HCT116 (cell line): ENCODE results near the gene CEP112. TPM values are rescaled to one million over a fixed set of nuclear protein-coding genes. Genes with fewer than 3 reads are reported as not detected.

ENCODE experiments used
- ATAC-seq: fragments of 200-7000 bp; cut with Tn5 transposase; 2 replicates; pipeline ENCODE4 v1.9.1; 2020; ENCODE audit warnings: mild to moderate bottlenecking, moderate library complexity
- BruUV-seq: library from RNA; stranded (reverse); fragments of 400-500 nt; replicated peaks from 2 replicates; lab custom pipeline; 2021; lab: Mats Ljungman, UMichigan
- CTCF ChIA-PET: fragments of 300-600 bp; sonication (Branson Sonifier 250); formaldehyde crosslinking; loops from one replicate; lab custom pipeline; 2021; ENCODE audit warnings: antibody characterized with exemption; lab: Charles Lee
- POLR2A ChIA-PET: fragments of 300-600, 350-600 bp; sonication (Branson Sonifier 250); formaldehyde crosslinking; loops from one replicate; lab custom pipeline; 2021; ENCODE audit warnings: antibody characterized with exemption; lab: Charles Lee
- RAD21 ChIA-PET, 2 experiments: fragments of 300-600 bp; sonication (Branson Sonifier 250); formaldehyde crosslinking; loops; one replicate each; lab custom pipeline; 2023; ENCODE audit warnings: low total read pairs in 2 of 2; ENCODE audit not compliant: uncharacterized antibody in 2 of 2, unreplicated experiment in 2 of 2, low non-redundant PET in 1 of 2; lab: Charles Lee
- DNase-seq: peaks from one replicate; pipeline ENCODE4 v3.0.0-alpha.2; 2010; ENCODE audit warnings: low read depth, low spot score
- H2AFZ ChIP-seq: fragments of 200-600 bp; shearing (Covaris generic), sonication (generic); 2 replicates; pipeline ENCODE4 v1.6.1; 2017; ENCODE audit warnings: low read depth, mixed run types, mixed read lengths, antibody characterized with exemption, low read length; ENCODE audit not compliant: poor library complexity, severe bottlenecking
- H3K27ac ChIP-seq: 2 replicates; pipeline ENCODE4 v1.5.1; 2012; ENCODE audit warnings: low read depth, low read length
- H3K27me3 ChIP-seq: fragments of 200-600 bp; sonication (generic); 2 replicates; pipeline ENCODE4 v1.6.1; 2016; ENCODE audit warnings: mixed run types, low read length, mixed read lengths; ENCODE audit not compliant: insufficient read depth
- H3K36me3 ChIP-seq, 2 experiments: fragments of 200-500 bp in 1 of 2; fragments of 200-600 bp in 1 of 2; sonication (Bioruptor generic) in 1 of 2; sonication (generic) in 1 of 2; 2 replicates each; pipeline versions ENCODE4 v1.5.1 to v1.6.1; 2014 to 2016; ENCODE audit warnings: low read length in 2 of 2, inconsistent platforms in 1 of 2, mixed read lengths in 1 of 2, mixed run types in 1 of 2; ENCODE audit not compliant: insufficient read depth in 2 of 2, control insufficient read depth in 1 of 2
- H3K4me1 ChIP-seq, 2 experiments: fragments of 200-600 bp in 1 of 2; sonication (generic) in 1 of 2; 2 replicates each; pipeline versions ENCODE4 v1.5.1 to v1.6.1; 2012 to 2017; ENCODE audit warnings: low read length in 2 of 2, inconsistent platforms in 1 of 2, mild to moderate bottlenecking in 1 of 2, mixed read lengths in 1 of 2, mixed run types in 1 of 2, moderate library complexity in 1 of 2; ENCODE audit not compliant: insufficient read depth in 2 of 2, control insufficient read depth in 1 of 2
- H3K4me2 ChIP-seq: fragments of 200-600 bp; sonication (generic); 2 replicates; pipeline ENCODE4 v1.6.1; 2017; ENCODE audit warnings: mixed run types, low read length, mixed read lengths
- H3K4me3 ChIP-seq, 2 experiments: fragments of 200-600 bp in 1 of 2; sonication (generic) in 1 of 2; replicated peaks in 1 of 2; 2 replicates each; pipeline ENCODE4 v1.5.1; 2011 to 2016; ENCODE audit warnings: low read length in 2 of 2, control low read depth in 1 of 2, low read depth in 1 of 2, mild to moderate bottlenecking in 1 of 2, mixed read lengths in 1 of 2, mixed run types in 1 of 2
- H3K79me2 ChIP-seq: fragments of 200-600 bp; sonication (generic); 2 replicates; pipeline ENCODE4 v1.6.1; 2017; ENCODE audit warnings: mild to moderate bottlenecking, mixed run types, low read length, moderate library complexity, mixed read lengths; ENCODE audit not compliant: insufficient read depth
- H3K9ac ChIP-seq: fragments of 200-600 bp; sonication (generic); 2 replicates; pipeline ENCODE4 v1.6.1; 2016; ENCODE audit warnings: low read length, mixed read lengths
- H3K9me2 ChIP-seq: fragments of 200-600 bp; sonication (generic), shearing (Covaris generic); 2 replicates; pipeline ENCODE4 v1.6.1; 2017; ENCODE audit warnings: mixed run types, mild to moderate bottlenecking, moderate library complexity; ENCODE audit not compliant: insufficient read depth
- H3K9me3 ChIP-seq, 2 experiments: fragments of 200-500 bp in 1 of 2; fragments of 200-600 bp in 1 of 2; sonication (Bioruptor generic) in 1 of 2; sonication (generic) in 1 of 2; 2 replicates each; pipeline ENCODE4 v1.6.1; 2014 to 2017; ENCODE audit warnings: low read length in 2 of 2, mixed read lengths in 2 of 2, inconsistent platforms in 1 of 2, low read depth in 1 of 2, mild to moderate bottlenecking in 1 of 2, mixed run types in 1 of 2, moderate library complexity in 1 of 2; ENCODE audit not compliant: control insufficient read depth in 1 of 2, insufficient read depth in 1 of 2
- H4K20me1 ChIP-seq: fragments of 200-600 bp; sonication (generic), shearing (Covaris generic); 2 replicates; pipeline ENCODE4 v1.6.1; 2017; ENCODE audit warnings: mixed run types, mild to moderate bottlenecking, moderate library complexity; ENCODE audit not compliant: insufficient read depth
- ATF3 ChIP-seq: IDR thresholded peaks from 2 replicates; pipeline ENCODE4 v1.6.1; 2012
- CBX3 ChIP-seq: IDR thresholded peaks from 2 replicates; pipeline ENCODE4 v1.6.1; 2012; ENCODE audit warnings: low read depth
- CEBPB ChIP-seq: IDR thresholded peaks from 2 replicates; pipeline ENCODE4 v1.6.1; 2012; ENCODE audit warnings: low read depth
- ELF1 ChIP-seq: IDR thresholded peaks from 2 replicates; pipeline ENCODE4 v1.6.1; 2012; ENCODE audit warnings: low read depth, borderline replicate concordance
- EZH2 ChIP-seq: fragments of 200-600 bp; sonication (generic); IDR thresholded peaks from 2 replicates; pipeline ENCODE4 v1.6.1; 2017; ENCODE audit warnings: antibody characterized with exemption, mixed run types
- EZH2phosphoT487 ChIP-seq: fragments of 200-600 bp; IDR thresholded peaks from 2 replicates; pipeline ENCODE4 v1.6.1; 2018; ENCODE audit warnings: antibody characterized with exemption, borderline replicate concordance
- FOSL1 ChIP-seq: IDR thresholded peaks from 2 replicates; pipeline ENCODE4 v1.6.1; 2012; ENCODE audit warnings: low read depth
- JUND ChIP-seq: IDR thresholded peaks from 2 replicates; pipeline ENCODE4 v1.6.1; 2012
- POLR2A ChIP-seq: IDR thresholded peaks from 2 replicates; pipeline ENCODE4 v1.7.0; 2011; ENCODE audit warnings: borderline replicate concordance; ENCODE audit not compliant: insufficient read depth, insufficient read length; ENCODE audit errors: extremely low read depth
- POLR2AphosphoS5 ChIP-seq: IDR thresholded peaks from 2 replicates; pipeline ENCODE4 v1.6.1; 2011; ENCODE audit warnings: mild to moderate bottlenecking, low read depth, low read length, moderate library complexity
- RAD21 ChIP-seq: IDR thresholded peaks from 2 replicates; pipeline ENCODE4 v1.6.1; 2012; ENCODE audit warnings: low read depth, mild to moderate bottlenecking
- REST ChIP-seq: IDR thresholded peaks from 2 replicates; pipeline ENCODE4 v1.6.1; 2012; ENCODE audit warnings: low read depth
- SP1 ChIP-seq: IDR thresholded peaks from 2 replicates; pipeline ENCODE4 v1.6.1; 2012; ENCODE audit warnings: low read depth
- SRF ChIP-seq: IDR thresholded peaks from 2 replicates; pipeline ENCODE4 v1.6.1; 2012; ENCODE audit warnings: low read depth
- TCF7L2 ChIP-seq: IDR thresholded peaks from 2 replicates; pipeline ENCODE4 v1.7.0; 2011; ENCODE audit warnings: borderline replicate concordance, inconsistent platforms; ENCODE audit not compliant: insufficient read depth, insufficient read length; ENCODE audit errors: extremely low read depth
- YY1 ChIP-seq: IDR thresholded peaks from 2 replicates; pipeline ENCODE4 v1.6.1; 2011; ENCODE audit warnings: low read length, low read depth, moderate library complexity, mild to moderate bottlenecking; ENCODE audit not compliant: insufficient replicate concordance; ENCODE audit errors: extremely low read depth
- ZFX ChIP-seq: fragments of 450-650 bp; IDR thresholded peaks from 2 replicates; pipeline ENCODE4 v1.6.1; 2017
- ZNF274 ChIP-seq: fragments of 200-500 bp; sonication (Bioruptor generic); IDR thresholded peaks from 2 replicates; pipeline ENCODE4 v1.6.1; 2014; ENCODE audit warnings: mild to moderate bottlenecking, low read depth, low read length, inconsistent platforms
- intact Hi-C: fragments of 100-400 bp; cut with micrococcal nuclease; formaldehyde crosslinking; loops from 2 replicates; pipeline ENCODE4 v1.10.0; 2022
- total RNA-seq: library from RNA; stranded (reverse); gene quantifications from one replicate; pipeline ENCODE4 v1.2.1, GENCODE V29; 2021; ENCODE audit not compliant: unreplicated experiment
- TF ChIP-seq, protein P1 (sequence below): IDR thresholded peaks from 2 replicates; pipeline ENCODE4 v1.6.1; 2012

CEP112 gene
- total RNA-seq, 1 experiment from 2014 or later = 10.9 TPM

DNA sequence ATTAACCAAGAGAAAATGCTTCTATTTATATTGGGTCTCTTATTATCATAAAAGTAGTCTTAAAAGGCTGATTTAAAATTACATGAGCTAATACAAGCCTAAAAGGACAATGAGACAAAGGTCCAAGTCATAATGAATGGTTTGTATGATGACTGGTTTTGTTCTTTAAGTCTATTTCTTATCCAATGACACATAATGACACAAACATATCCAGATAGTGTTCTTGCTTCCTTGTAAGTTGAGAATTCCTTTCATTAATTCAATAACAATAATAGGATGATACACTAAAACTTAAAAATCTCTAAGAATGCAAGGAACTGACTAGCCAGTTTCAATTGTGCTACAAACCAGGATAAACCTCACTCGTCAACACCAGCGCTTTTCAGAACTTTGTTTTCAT is 244.1 kb downstream of the CEP112 start:
- Histone ChIP-seq H3K36me3 (no peaks in the 10 kb centered on the region), H3K9me2 (no peaks in the 10 kb centered on the region), H3K9ac (no peak overlapping the region), H4K20me1 (no peaks in the 10 kb centered on the region), H3K4me1 (no peaks in the 10 kb centered on the region), H2AFZ (no peak overlapping the region), H3K79me2 (no peaks in the 10 kb centered on the region), H3K4me3 (no peak overlapping the region), H3K27ac (no peak overlapping the region), H3K27me3 (no peaks in the 10 kb centered on the region), H3K4me2 (no peak overlapping the region), H3K9me3 (no peaks in the 10 kb centered on the region)
- ATAC-seq = no peak
- POLR2A ChIA-PET = no interaction called here
- no peak for DNase-seq
- no peak for TF ChIP-seq ATF3
- TF ChIP-seq POLR2AphosphoS5 = no peak
- no peak for TF ChIP-seq SP1
- TF ChIP-seq FOSL1 = no peak
- TF ChIP-seq CBX3 = no peak
- no peak for TF ChIP-seq EZH2
- TF ChIP-seq JUND = no peak
- TF ChIP-seq ELF1 = no peak
- no peak for TF ChIP-seq ZFX
- TF ChIP-seq YY1 = no peak
- no peak for TF ChIP-seq POLR2A
- TF ChIP-seq REST = no peak
- no peak for TF ChIP-seq TCF7L2
- no peak for TF ChIP-seq EZH2phosphoT487
- no peak for TF ChIP-seq ZNF274
- TF ChIP-seq CEBPB = no peak
- TF ChIP-seq RAD21 = no peak
- TF ChIP-seq, protein P1, sequence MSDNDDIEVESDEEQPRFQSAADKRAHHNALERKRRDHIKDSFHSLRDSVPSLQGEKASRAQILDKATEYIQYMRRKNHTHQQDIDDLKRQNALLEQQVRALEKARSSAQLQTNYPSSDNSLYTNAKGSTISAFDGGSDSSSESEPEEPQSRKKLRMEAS = no peak
- TF ChIP-seq SRF = no peak
- CTCF ChIA-PET = no interaction called here
- no TSS peak for BruUV-seq
- RAD21 ChIA-PET = no interaction called here
- intact Hi-C loops = no loop called here
